Dendritic cell treated with granulocyte-macrophage colony-stimulating factor and Interleukin-4, amounts not matched to agents 40 ng/mL and 50 ng/mL, for 4 days (primary cell): ENCODE results near the gene MUC5B.

Experiments
- H3K27ac Mint-ChIP-seq: one replicate; pipeline ENCODE4 v1.8.0; 2022; ENCODE audit warnings: mild to moderate bottlenecking, mixed read lengths
- H3K27me3 Mint-ChIP-seq: one replicate; pipeline ENCODE4 v1.8.0; 2022; ENCODE audit warnings: mild to moderate bottlenecking, mixed read lengths
- H3K36me3 Mint-ChIP-seq: one replicate; pipeline ENCODE4 v1.8.0; 2022; ENCODE audit warnings: low read depth, mixed read lengths
- H3K4me1 Mint-ChIP-seq: one replicate; pipeline ENCODE4 v1.8.0; 2022; ENCODE audit warnings: low read depth, mixed read lengths
- H3K4me3 Mint-ChIP-seq: one replicate; pipeline ENCODE4 v1.8.0; 2022; ENCODE audit warnings: mild to moderate bottlenecking, moderate library complexity, mixed read lengths
- H3K9me3 Mint-ChIP-seq: one replicate; pipeline ENCODE4 v1.8.0; 2022; ENCODE audit warnings: mixed read lengths
- intact Hi-C: fragments of 100-400 bp; cut with micrococcal nuclease; formaldehyde crosslinking; loops from one replicate; pipeline ENCODE4 v1.15.0; 2022

Gene MUC5B

GRCh38 chr11:1293619-1294015 lies 70.8 kb downstream of the MUC5B start:
- Mint-ChIP-seq H3K4me3 (no peak overlapping the region), H3K4me1 (peaks cover 27% of the 10 kb centered on the region), H3K9me3 (no peaks in the 10 kb centered on the region), H3K27me3 (no peaks in the 10 kb centered on the region), H3K36me3 (peaks cover 95% of the 10 kb centered on the region), H3K27ac (no peak overlapping the region)
- intact Hi-C loops = loop anchor here (5.0 kb wide), 1 partner anchor 224 kb away; no protein-coding TSS in a partner anchor

GRCh38 chr11:1295086-1295485 lies 72.2 kb downstream of the MUC5B start:
- intact Hi-C loops = no loop called here
- H3K27ac Mint-ChIP-seq = no peak overlapping the region
- peaks cover 41% of the 10 kb centered on the region for H3K4me1 Mint-ChIP-seq
- no peaks in the 10 kb centered on the region for H3K9me3 Mint-ChIP-seq
- H3K27me3 Mint-ChIP-seq = no peaks in the 10 kb centered on the region
- peaks cover 90% of the 10 kb centered on the region for H3K36me3 Mint-ChIP-seq
- H3K4me3 Mint-ChIP-seq = no peak overlapping the region

- Mint-ChIP-seq H3K4me3 (no peak overlapping the region), H3K4me1 (peaks cover 46% of the 10 kb centered on the region), H3K27me3 (no peaks in the 10 kb centered on the region), H3K36me3 (peaks cover 90% of the 10 kb centered on the region), H3K27ac (no peak overlapping the region), H3K9me3 (no peaks in the 10 kb centered on the region)
- intact Hi-C loops = no loop called here
Measured at GRCh38 chr11:1295591-1295990, 72.7 kb downstream of the MUC5B start.

GRCh38 chr11:1296287-1296686 lies 73.4 kb downstream of the MUC5B start:
- Mint-ChIP-seq H3K27me3 (no peaks in the 10 kb centered on the region), H3K27ac (no peak overlapping the region)
- intact Hi-C loops = no loop called here

GRCh38 chr11:1297011-1297575 lies 74.2 kb downstream of the MUC5B start:
- intact Hi-C loops = no loop called here
- Mint-ChIP-seq H3K9me3 (no peaks in the 10 kb centered on the region), H3K36me3 (peaks cover 89% of the 10 kb centered on the region), H3K4me3 (no peak overlapping the region), H3K27ac (no peak overlapping the region), H3K27me3 (no peaks in the 10 kb centered on the region), H3K4me1 (peaks cover 59% of the 10 kb centered on the region)

More at GRCh38 chr11:1296287-1296686, 73.4 kb downstream of the MUC5B start:
- H3K4me1 Mint-ChIP-seq = peaks cover 51% of the 10 kb centered on the region
- no peaks in the 10 kb centered on the region for H3K9me3 Mint-ChIP-seq
- H3K4me3 Mint-ChIP-seq = no peak overlapping the region
- H3K36me3 Mint-ChIP-seq = peaks cover 89% of the 10 kb centered on the region

GRCh38 chr11:1297576-1298473 lies 75.0 kb downstream of the MUC5B start:
- no peak overlapping the region for H3K27ac Mint-ChIP-seq
- intact Hi-C loops = no loop called here

GRCh38 chr11:1298695-1299492 lies 76.0 kb downstream of the MUC5B start:
- intact Hi-C loops = no loop called here
- peak overlapping the region; percentile 45 for H3K4me3 Mint-ChIP-seq
- peak overlapping the region; percentile 8 for H3K27ac Mint-ChIP-seq
- H3K27me3 Mint-ChIP-seq = no peaks in the 10 kb centered on the region
- no peaks in the 10 kb centered on the region for H3K9me3 Mint-ChIP-seq
- H3K4me1 Mint-ChIP-seq = peaks cover 63% of the 10 kb centered on the region
- H3K36me3 Mint-ChIP-seq = peaks cover 89% of the 10 kb centered on the region

More at GRCh38 chr11:1297576-1298473, 75.0 kb downstream of the MUC5B start:
- H3K4me1 Mint-ChIP-seq = peaks cover 61% of the 10 kb centered on the region
- no peaks in the 10 kb centered on the region for H3K9me3 Mint-ChIP-seq
- peaks cover 89% of the 10 kb centered on the region for H3K36me3 Mint-ChIP-seq
- no peaks in the 10 kb centered on the region for H3K27me3 Mint-ChIP-seq
- no peak overlapping the region for H3K4me3 Mint-ChIP-seq

- Mint-ChIP-seq H3K27ac (no peak overlapping the region), H3K9me3 (no peaks in the 10 kb centered on the region), H3K4me3 (no peak overlapping the region), H3K27me3 (no peaks in the 10 kb centered on the region), H3K4me1 (peaks cover 70% of the 10 kb centered on the region), H3K36me3 (peaks cover 92% of the 10 kb centered on the region)
- intact Hi-C loops = no loop called here
Measured at GRCh38 chr11:1299621-1300020, 76.8 kb downstream of the MUC5B start.

GRCh38 chr11:1300121-1300520 lies 77.3 kb downstream of the MUC5B start:
- H3K4me1 Mint-ChIP-seq = peaks cover 74% of the 10 kb centered on the region
- H3K27me3 Mint-ChIP-seq = no peaks in the 10 kb centered on the region
- intact Hi-C loops = no loop called here
- H3K9me3 Mint-ChIP-seq = no peaks in the 10 kb centered on the region
- H3K27ac Mint-ChIP-seq = no peak overlapping the region
- H3K4me3 Mint-ChIP-seq = no peak overlapping the region
- peaks cover 92% of the 10 kb centered on the region for H3K36me3 Mint-ChIP-seq

GRCh38 chr11:1300569-1301187 lies 77.8 kb downstream of the MUC5B start:
- H3K36me3 Mint-ChIP-seq = peaks cover 92% of the 10 kb centered on the region
- no peak overlapping the region for H3K27ac Mint-ChIP-seq
- no peaks in the 10 kb centered on the region for H3K9me3 Mint-ChIP-seq
- no peaks in the 10 kb centered on the region for H3K27me3 Mint-ChIP-seq
- intact Hi-C loops = no loop called here
- peaks cover 80% of the 10 kb centered on the region for H3K4me1 Mint-ChIP-seq
- H3K4me3 Mint-ChIP-seq = no peak overlapping the region

GRCh38 chr11:1301220-1302000 lies 78.5 kb downstream of the MUC5B start:
- peak overlapping the region; percentile 14 for H3K27ac Mint-ChIP-seq
- H3K36me3 Mint-ChIP-seq = peaks cover 92% of the 10 kb centered on the region
- H3K4me3 Mint-ChIP-seq = no peak overlapping the region
- H3K9me3 Mint-ChIP-seq = no peaks in the 10 kb centered on the region
- H3K27me3 Mint-ChIP-seq = no peaks in the 10 kb centered on the region
- intact Hi-C loops = no loop called here
- peaks cover 87% of the 10 kb centered on the region for H3K4me1 Mint-ChIP-seq

- Mint-ChIP-seq H3K9me3 (no peaks in the 10 kb centered on the region), H3K4me1 (peaks cover 93% of the 10 kb centered on the region), H3K4me3 (no peak overlapping the region)
Measured at GRCh38 chr11:1302041-1302460, 79.2 kb downstream of the MUC5B start.

More at GRCh38 chr11:1302041-1302460, 79.2 kb downstream of the MUC5B start:
- intact Hi-C loops = no loop called here
- H3K36me3 Mint-ChIP-seq = peaks cover 94% of the 10 kb centered on the region
- H3K27me3 Mint-ChIP-seq = no peaks in the 10 kb centered on the region
- peak overlapping the region; percentile 14 for H3K27ac Mint-ChIP-seq
